AG04450 (cell line): ENCODE measurements around the gene FAM53B. TPM values are rescaled to one million over a fixed set of nuclear protein-coding genes. Genes with fewer than 3 reads are reported as not detected.

Source experiments
- CTCF ChIA-PET: fragments of 300-600, 350-600 bp; formaldehyde crosslinking; extraction: SDS; loops from one replicate; lab custom pipeline; 2022; ENCODE audit warnings: antibody characterized with exemption, inconsistent platforms; lab: Charles Lee
- POLR2A ChIA-PET: fragments of 350-600 bp; formaldehyde crosslinking; extraction: SDS; loops from one replicate; lab custom pipeline; 2021; ENCODE audit warnings: antibody characterized with exemption, inconsistent platforms; lab: Yijun Ruan, JAX
- DNase-seq: peaks from one replicate; pipeline ENCODE4 v3.0.0-alpha.2; 2011; ENCODE audit warnings: low read depth, low spot score
- H3K27ac ChIP-seq: one replicate; pipeline ENCODE4 v1.5.1; 2012; ENCODE audit warnings: low read depth, low read length, control low read depth
- H3K27me3 ChIP-seq: one replicate; pipeline ENCODE4 v1.6.0; 2012; ENCODE audit warnings: low read length; ENCODE audit not compliant: control insufficient read depth, insufficient read depth
- H3K4me3 ChIP-seq: 2 replicates; pipeline ENCODE4 v1.5.1; 2011; ENCODE audit warnings: mild to moderate bottlenecking, low read depth, low read length, control low read depth
- H3K9me3 ChIP-seq: 2 replicates; pipeline ENCODE4 v1.5.1; 2012; ENCODE audit warnings: low read length; ENCODE audit not compliant: control insufficient read depth, insufficient read depth
- CTCF ChIP-seq: IDR thresholded peaks from 2 replicates; pipeline ENCODE4 v1.5.1; 2011; ENCODE audit warnings: low read depth, low read length, control low read depth, inconsistent platforms
- polyA plus RNA-seq: library from polyadenylated mRNA; depleted of rRNA; stranded (reverse); fragments of >200 nt; gene quantifications from 2 replicates; pipeline ENCODE4 v1.2.3, GENCODE V29; 2011

The FAM53B gene
- polyA plus RNA-seq, 1 experiment: 4.1 TPM

- H3K9me3 ChIP-seq: no peaks in the 10 kb centered on the region; the same call in 1 of the 2 replicates
- H3K27me3 ChIP-seq: no peaks in the 10 kb centered on the region
- H3K27ac ChIP-seq: no peak overlapping the region
- no peak for DNase-seq
- POLR2A ChIA-PET: no interaction called here
- no peak for TF ChIP-seq CTCF
- no peak overlapping the region for H3K4me3 ChIP-seq
- CTCF ChIA-PET: no interaction called here
These were observed 79.1 kb downstream of the FAM53B start for GRCh38 chr10:124665091-124665490.

- no peak for TF ChIP-seq CTCF
- H3K4me3 ChIP-seq: no peak overlapping the region
- H3K9me3 ChIP-seq: no peaks in the 10 kb centered on the region; the same call in 1 of the 2 replicates
- no peaks in the 10 kb centered on the region for H3K27me3 ChIP-seq
- no peak overlapping the region for H3K27ac ChIP-seq
- ChIA-PET POLR2A (no interaction called here), CTCF (no interaction called here)
- no peak for DNase-seq
These were observed 80.3 kb downstream of the FAM53B start for GRCh38 chr10:124663766-124664360.

- Histone ChIP-seq H3K27me3 (no peaks in the 10 kb centered on the region), H3K9me3 (no peaks in the 10 kb centered on the region; the same call in 1 of the 2 replicates), H3K4me3 (no peak overlapping the region), H3K27ac (no peak overlapping the region)
- no peak for DNase-seq
- ChIA-PET CTCF (no interaction called here), POLR2A (no interaction called here)
- no peak for TF ChIP-seq CTCF
These were observed 81.0 kb downstream of the FAM53B start for GRCh38 chr10:124663228-124663627.

- Histone ChIP-seq H3K4me3 (no peak overlapping the region), H3K9me3 (no peaks in the 10 kb centered on the region; the same call in 1 of the 2 replicates), H3K27ac (no peak overlapping the region), H3K27me3 (no peaks in the 10 kb centered on the region)
- ChIA-PET POLR2A (no interaction called here), CTCF (no interaction called here)
- no peak for DNase-seq
- TF ChIP-seq CTCF: no peak
These were observed 82.5 kb downstream of the FAM53B start for GRCh38 chr10:124661660-124662180.

- Histone ChIP-seq H3K27ac (no peak overlapping the region), H3K4me3 (no peak overlapping the region), H3K27me3 (no peaks in the 10 kb centered on the region), H3K9me3 (no peaks in the 10 kb centered on the region; the same call in 1 of the 2 replicates)
- no peak for DNase-seq
- TF ChIP-seq CTCF: no peak
- ChIA-PET CTCF (interaction anchor here (0.6 to 1.6 kb wide), 2 partner anchors 11 to 1033 kb away, joined by 3 to 5 read pairs; no protein-coding TSS in a partner anchor), POLR2A (interaction anchor here (0.7 to 0.9 kb wide), 2 partner anchors 11 to 39 kb away, joined by 3 to 4 read pairs; no protein-coding TSS in a partner anchor)
These were observed 83.6 kb downstream of the FAM53B start for GRCh38 chr10:124660404-124661125.
